Kidney (tissue), 14 donors: Measurements from ENCODE around the gene TNIP2. TPM values are rescaled to one million over a fixed set of nuclear protein-coding genes. Genes with fewer than 3 reads are reported as not detected.
"Not testable (repeated sequence)": the region's sequence is repeated elsewhere in the genome, so short reads cannot be mapped to it uniquely, and the experiment has no call there.

Source experiments
- DNase-seq, 5 donors: peaks; one replicate each; pipeline ENCODE4 v3.0.0-alpha.2; 2013 to 2020
- FAIRE-seq: peaks from 2 replicates; lab custom pipeline; 2012; peaks lifted over from hg19 to GRCh38; lab: Jason Lieb, UNC
- H3K27ac ChIP-seq, 2 donors: one replicate each; pipeline ENCODE4 v1.7.0; 2013; ENCODE audit warnings: low read depth in 2 of 2, low read length in 2 of 2, inconsistent platforms in 1 of 2
- H3K27me3 ChIP-seq: one replicate; pipeline ENCODE4 v1.7.1; 2013; ENCODE audit warnings: low read length, inconsistent platforms; ENCODE audit not compliant: control insufficient read depth, insufficient read depth
- H3K36me3 ChIP-seq, 3 donors: one replicate each; pipeline versions ENCODE4 v1.7.0 to v1.7.1; 2013; ENCODE audit warnings: low read length in 3 of 3, control low read depth in 1 of 3, inconsistent platforms in 1 of 3; ENCODE audit not compliant: insufficient read depth in 3 of 3, control insufficient read depth in 2 of 3
- H3K4me1 ChIP-seq, 3 donors: one replicate each; pipeline versions ENCODE4 v1.7.0 to v1.7.1; 2013; ENCODE audit warnings: low read length in 3 of 3, inconsistent platforms in 1 of 3, low read depth in 1 of 3; ENCODE audit not compliant: control insufficient read depth in 2 of 3, insufficient read depth in 2 of 3
- H3K4me3 ChIP-seq, 3 donors: one replicate each; pipeline versions ENCODE4 v1.7.0 to v1.8.1; 2013; ENCODE audit warnings: low read length in 3 of 3, control low read depth in 1 of 3, inconsistent platforms in 1 of 3
- H3K9ac ChIP-seq, 3 donors: one replicate each; pipeline versions ENCODE4 v1.7.0 to v1.7.1; 2013; ENCODE audit warnings: low read length in 3 of 3, control low read depth in 1 of 3, inconsistent platforms in 1 of 3
- H3K9me3 ChIP-seq, 3 donors: one replicate each; pipeline versions ENCODE4 v1.7.0 to v1.7.1; 2013; ENCODE audit warnings: low read length in 3 of 3, control low read depth in 1 of 3, inconsistent platforms in 1 of 3; ENCODE audit not compliant: control insufficient read depth in 2 of 3, insufficient read depth in 1 of 3
- CTCF ChIP-seq: IDR thresholded peaks from 3 replicates; pipeline ENCODE4 v1.5.1; 2012; ENCODE audit warnings: mild to moderate bottlenecking, moderate library complexity, borderline replicate concordance; ENCODE audit not compliant: insufficient read depth; ENCODE audit errors: extremely low read depth
- intact Hi-C: fragments of 100-400 bp; cut with DNase I; formaldehyde crosslinking; loops from one replicate; pipeline ENCODE4 v1.11.1; 2022
- polyA plus RNA-seq: library from polyadenylated mRNA; stranded (reverse); fragments of 350-450 nt; fragmentation: Illumina TruSeq; extraction: RNeasy Lipid Tissue Mini Kit (QIAGEN cat#74804); gene quantifications from one replicate; pipeline ENCODE4 v1.2.3, GENCODE V29; 2014; ENCODE audit warnings: low read depth, low replicate concordance; ENCODE audit not compliant: insufficient read depth
- total RNA-seq: library from RNA; stranded (reverse); fragmentation: NEBNext Ultra II Directional; extraction: Animal tissue kit (Norgen Biotek cat#: 25700); gene quantifications from one replicate; pipeline ENCODE4 v1.2.1, GENCODE V29; 2021
- donor health status: control.
- donor health status: control.
- donor health status: control.
- donor health status: control.
- donor health status: control.
- donor health status: DM: yes; HTN: yes; CAD: no.
- donor health status: Normal renal cell carcinoma (clear cell type).

Gene TNIP2
- total and polyA plus RNA-seq, 2 donors from 2014 or later: 43.1 to 44.4 TPM

GRCh38 chr4:2767046-2767704 is 11.0 kb upstream of the TNIP2 start:
- no peaks in the 10 kb centered on the region for H3K27me3 ChIP-seq
- intact Hi-C loops: loop anchor here (10.0 kb wide), 1 partner anchor 158 kb away; no protein-coding TSS in a partner anchor
- peaks cover 0 to under 1% (median 0%) of the 10 kb centered on the region in 3 donors for H3K4me1 ChIP-seq
- no peak overlapping the region for H3K4me3 ChIP-seq
- no peaks in the 10 kb centered on the region for H3K9me3 ChIP-seq
- H3K27ac ChIP-seq: no peak overlapping the region
- no peak for TF ChIP-seq CTCF
- FAIRE-seq: no peak
- no peak for DNase-seq
- no peaks in the 10 kb centered on the region for H3K36me3 ChIP-seq
- no peak overlapping the region for H3K9ac ChIP-seq

GRCh38 chr4:2765832-2766526 is 9.8 kb upstream of the TNIP2 start:
- Histone ChIP-seq H3K4me1 (peaks cover 0 to 4% (median 2%) of the 10 kb centered on the region in 3 donors), H3K27ac (no peak overlapping the region), H3K9me3 (no peaks in the 10 kb centered on the region), H3K27me3 (no peaks in the 10 kb centered on the region), H3K4me3 (no peak overlapping the region), H3K36me3 (no peaks in the 10 kb centered on the region), H3K9ac (no peak overlapping the region)
- DNase-seq (no peak), FAIRE-seq (no peak)
- intact Hi-C loops: loop anchor here (10.0 kb wide), 1 partner anchor 159 kb away; no protein-coding TSS in a partner anchor
- TF ChIP-seq CTCF: no peak

- H3K4me1 ChIP-seq: peaks cover 0 to 9% (median 6%) of the 10 kb centered on the region in 3 donors
- H3K36me3 ChIP-seq: no peaks in the 10 kb centered on the region
- H3K27me3 ChIP-seq: no peaks in the 10 kb centered on the region
- H3K9me3 ChIP-seq: no peaks in the 10 kb centered on the region
- no peak for DNase-seq
- H3K4me3 ChIP-seq: peak overlapping the region in 2 of 3 donors; percentile 29 to 61
- peak overlapping the region in 2 of 3 donors; percentile 34 to 55 for H3K9ac ChIP-seq
- H3K27ac ChIP-seq: peak overlapping the region in 1 of 2 donors; percentile 60
- TF ChIP-seq CTCF: no peak
- intact Hi-C loops: loop anchor here (10.0 kb wide), 1 partner anchor 161 kb away; no protein-coding TSS in a partner anchor
- FAIRE-seq: no peak
Measured at GRCh38 chr4:2763511-2763967, 7.4 kb upstream of the TNIP2 start.

- not testable (repeated sequence) for H3K4me1 ChIP-seq, H3K4me3 ChIP-seq, H3K9ac ChIP-seq, FAIRE-seq, H3K27me3 ChIP-seq, H3K36me3 ChIP-seq, DNase-seq, H3K9me3 ChIP-seq
- H3K27ac ChIP-seq: peak overlapping the region in 1 of 2 donors; percentile 73
- intact Hi-C loops: loop anchor here (10.0 kb wide), 1 partner anchor 162 kb away; no protein-coding TSS in a partner anchor
Measured at GRCh38 chr4:2762486-2763370, 6.6 kb upstream of the TNIP2 start.
